IPS-18a (cell line): ENCODE measurements around the gene GART.

ENCODE experiments used
- H3K27ac ChIP-seq: one replicate; pipeline ENCODE4 v1.5.1; 2013; ENCODE audit warnings: low read length
- H3K27me3 ChIP-seq: one replicate; pipeline ENCODE4 v1.6.1; 2013; ENCODE audit warnings: mild to moderate bottlenecking, low read length; ENCODE audit not compliant: control insufficient read depth, insufficient read depth
- H3K36me3 ChIP-seq: one replicate; pipeline ENCODE4 v1.6.1; 2013; ENCODE audit warnings: low read depth, low read length; ENCODE audit not compliant: control insufficient read depth
- H3K4me1 ChIP-seq: one replicate; pipeline ENCODE4 v1.6.1; 2013; ENCODE audit warnings: low read depth, low read length; ENCODE audit not compliant: control insufficient read depth
- H3K4me3 ChIP-seq: one replicate; pipeline ENCODE4 v1.5.1; 2013; ENCODE audit warnings: low read length
- H3K9ac ChIP-seq: one replicate; pipeline ENCODE4 v1.6.1; 2013; ENCODE audit warnings: mild to moderate bottlenecking, low read length, moderate library complexity
- H3K9me3 ChIP-seq: one replicate; pipeline ENCODE4 v1.6.1; 2013; ENCODE audit warnings: low read depth, low read length; ENCODE audit not compliant: control insufficient read depth

Gene GART

GRCh38 chr21:33552093-33552998, 10.4 kb upstream of the GART start:
- Histone ChIP-seq H3K27me3 (no peaks in the 10 kb centered on the region), H3K9me3 (no peaks in the 10 kb centered on the region), H3K36me3 (peaks cover 94% of the 10 kb centered on the region), H3K9ac (no peak overlapping the region), H3K4me1 (no peaks in the 10 kb centered on the region), H3K4me3 (no peak overlapping the region), H3K27ac (no peak overlapping the region)

- no peak overlapping the region for H3K9ac ChIP-seq
- H3K4me3 ChIP-seq, result no peak overlapping the region
- H3K27me3 ChIP-seq, result no peaks in the 10 kb centered on the region
- no peaks in the 10 kb centered on the region for H3K9me3 ChIP-seq
- H3K4me1 ChIP-seq, result no peaks in the 10 kb centered on the region
- no peak overlapping the region for H3K27ac ChIP-seq
- peaks cover 94% of the 10 kb centered on the region for H3K36me3 ChIP-seq
Observed at GRCh38 chr21:33551664-33552063, 9.7 kb upstream of the GART start.

GRCh38 chr21:33550772-33551660, 9.1 kb upstream of the GART start:
- Histone ChIP-seq H3K4me1 (no peaks in the 10 kb centered on the region), H3K9me3 (no peaks in the 10 kb centered on the region), H3K27ac (no peak overlapping the region), H3K36me3 (peaks cover 93% of the 10 kb centered on the region), H3K9ac (no peak overlapping the region), H3K27me3 (no peaks in the 10 kb centered on the region), H3K4me3 (no peak overlapping the region)

GRCh38 chr21:33549848-33550771, 8.2 kb upstream of the GART start:
- no peaks in the 10 kb centered on the region for H3K27me3 ChIP-seq
- H3K36me3 ChIP-seq, result peaks cover 85% of the 10 kb centered on the region
- no peak overlapping the region for H3K27ac ChIP-seq
- peaks cover 4% of the 10 kb centered on the region for H3K4me1 ChIP-seq
- H3K4me3 ChIP-seq, result no peak overlapping the region
- no peaks in the 10 kb centered on the region for H3K9me3 ChIP-seq
- H3K9ac ChIP-seq, result no peak overlapping the region

- Histone ChIP-seq H3K4me3 (no peak overlapping the region), H3K27me3 (no peaks in the 10 kb centered on the region), H3K36me3 (peaks cover 47% of the 10 kb centered on the region), H3K9ac (no peak overlapping the region), H3K9me3 (no peaks in the 10 kb centered on the region), H3K27ac (no peak overlapping the region), H3K4me1 (peaks cover 4% of the 10 kb centered on the region)
Observed at GRCh38 chr21:33546086-33546485, 4.2 kb upstream of the GART start.

- peaks cover 11% of the 10 kb centered on the region for H3K4me1 ChIP-seq
- H3K9ac ChIP-seq, result peak overlapping the region; percentile 100
- no peak overlapping the region for H3K27ac ChIP-seq
- peaks cover 39% of the 10 kb centered on the region for H3K36me3 ChIP-seq
- no peaks in the 10 kb centered on the region for H3K9me3 ChIP-seq
- no peaks in the 10 kb centered on the region for H3K27me3 ChIP-seq
- H3K4me3 ChIP-seq, result peak overlapping the region; percentile 100
Observed at GRCh38 chr21:33544451-33545195, 2.7 kb upstream of the GART start.

GRCh38 chr21:33543505-33544129, 1.7 kb upstream of the GART start:
- Histone ChIP-seq H3K9ac (peak overlapping the region; percentile 100), H3K27me3 (no peaks in the 10 kb centered on the region), H3K27ac (peak overlapping the region; percentile 99), H3K9me3 (no peaks in the 10 kb centered on the region), H3K36me3 (peaks cover 35% of the 10 kb centered on the region), H3K4me1 (peaks cover 11% of the 10 kb centered on the region), H3K4me3 (peak overlapping the region; percentile 100)

GRCh38 chr21:33542640-33543504, 955 bp upstream of the GART start, which contains the start of gene SON:
TSS of gene SON (plus strand) at chr21:33543038. CDS start at chr21:33543093, 55 bp downstream.
- H3K9ac ChIP-seq, result peak within 1 kb of the TSS; percentile 100
- no peaks in the 10 kb centered on the region for H3K9me3 ChIP-seq
- peak within 1 kb of the TSS; percentile 100 for H3K4me3 ChIP-seq
- H3K4me1 ChIP-seq, result peaks cover 11% of the 10 kb centered on the region
- H3K27me3 ChIP-seq, result no peaks in the 10 kb centered on the region
- H3K27ac ChIP-seq, result peak within 1 kb of the TSS; percentile 99
- H3K36me3 ChIP-seq, result peaks cover 35% of the 10 kb centered on the region

- Histone ChIP-seq H3K4me3 (peak overlapping the region; percentile 100), H3K27me3 (no peaks in the 10 kb centered on the region), H3K9ac (peak overlapping the region; percentile 100), H3K9me3 (no peaks in the 10 kb centered on the region), H3K4me1 (peaks cover 11% of the 10 kb centered on the region), H3K27ac (peak overlapping the region; percentile 62), H3K36me3 (peaks cover 39% of the 10 kb centered on the region)
Observed at GRCh38 chr21:33541105-33541711, 709 bp downstream of the GART start.
